H54 (cell line): ENCODE data around the gene RORC.

Experiments used
- DNase-seq: peaks from one replicate; pipeline ENCODE4 v3.0.0; 2011; ENCODE audit warnings: low spot score, mixed read lengths; ENCODE audit not compliant: insufficient read length
- FAIRE-seq: peaks from 3 replicates; lab custom pipeline; 2011; peaks lifted over from hg19 to GRCh38; lab: Jason Lieb, UNC
- POLR2A ChIP-seq: IDR thresholded peaks from 2 replicates; pipeline ENCODE4 v1.6.1; 2011; ENCODE audit warnings: low read depth, mild to moderate bottlenecking, low read length

RORC gene

DNA sequence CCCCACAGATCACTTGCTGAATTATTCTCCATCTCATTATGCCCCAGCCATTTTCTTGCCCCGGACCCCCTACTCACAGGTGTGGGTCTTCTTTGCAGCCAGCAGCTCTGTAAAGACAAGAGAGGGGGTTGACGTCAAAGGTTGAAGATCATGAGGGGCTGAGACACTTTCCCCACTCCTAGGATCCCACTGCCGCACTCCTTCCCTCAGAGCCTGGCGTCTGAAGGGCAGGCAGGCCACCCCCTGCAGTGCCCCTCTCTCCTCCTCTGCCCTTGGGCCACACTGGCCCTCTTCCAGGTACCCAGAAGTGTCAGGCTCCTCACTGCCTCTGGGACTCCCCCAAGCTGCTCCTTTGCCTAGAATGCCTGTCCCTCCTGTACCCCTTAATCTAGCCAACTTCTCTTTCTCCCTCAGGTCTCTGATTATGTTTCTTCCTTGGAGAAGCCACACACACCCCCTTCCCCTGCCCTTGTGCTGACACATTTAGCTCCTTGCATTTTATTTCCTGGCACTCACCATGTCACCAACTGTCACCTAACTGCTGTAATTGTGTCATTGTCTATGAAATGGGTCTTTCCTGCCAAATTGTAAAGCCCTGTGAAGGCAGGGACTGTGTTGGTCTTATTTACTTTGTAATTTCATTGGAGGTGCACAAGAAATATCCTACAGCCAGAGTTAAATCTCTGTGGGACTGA is 2.1 kb downstream of the RORC start:
- no peak for TF ChIP-seq POLR2A
- no peak for FAIRE-seq
- no peak for DNase-seq

DNA sequence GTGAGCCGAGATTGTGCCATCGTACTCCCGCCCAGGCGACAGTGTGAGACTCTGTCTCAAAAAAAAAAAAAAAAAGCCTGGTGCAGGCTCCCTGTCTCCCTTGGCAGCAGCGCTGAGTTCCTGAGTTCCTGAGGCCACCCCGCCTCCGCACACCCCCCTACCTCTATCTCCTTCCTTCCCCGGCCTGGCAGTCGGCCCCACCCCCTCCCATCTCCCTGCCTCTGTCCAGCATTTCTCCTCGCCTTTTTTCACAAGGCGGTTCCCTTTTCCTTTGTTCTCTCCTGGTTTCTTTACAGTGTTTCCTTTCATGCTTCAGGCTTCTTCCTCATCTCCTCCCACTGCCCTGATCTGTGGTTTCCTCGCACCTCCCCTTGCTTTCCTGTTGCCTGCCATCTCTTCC is 2.7 kb downstream of the RORC start:
- FAIRE-seq (no peak), DNase-seq (no peak)
- TF ChIP-seq POLR2A: no peak

DNA sequence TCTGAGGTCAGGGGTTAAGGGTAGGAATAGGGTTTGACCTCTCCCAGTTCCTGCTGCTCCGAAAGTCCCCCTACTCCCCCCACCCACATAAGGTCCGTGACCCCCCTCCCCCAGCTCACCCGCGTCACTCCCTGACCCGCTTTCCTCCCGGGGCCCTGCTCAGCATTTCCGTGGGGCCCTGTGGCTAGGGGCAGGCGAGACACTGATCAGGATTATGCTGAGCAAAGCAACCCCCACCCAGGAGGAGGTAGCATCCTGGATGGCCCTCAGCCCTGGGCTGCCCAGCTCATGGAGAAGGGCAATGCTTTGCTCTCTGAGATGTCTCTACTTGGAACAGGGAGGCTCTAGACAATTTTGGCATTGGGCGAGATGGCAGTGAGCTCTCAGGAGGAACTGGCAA is 3.7 kb downstream of the RORC start:
- TF ChIP-seq POLR2A: no peak
- no peak for FAIRE-seq
- DNase-seq: no peak

DNA sequence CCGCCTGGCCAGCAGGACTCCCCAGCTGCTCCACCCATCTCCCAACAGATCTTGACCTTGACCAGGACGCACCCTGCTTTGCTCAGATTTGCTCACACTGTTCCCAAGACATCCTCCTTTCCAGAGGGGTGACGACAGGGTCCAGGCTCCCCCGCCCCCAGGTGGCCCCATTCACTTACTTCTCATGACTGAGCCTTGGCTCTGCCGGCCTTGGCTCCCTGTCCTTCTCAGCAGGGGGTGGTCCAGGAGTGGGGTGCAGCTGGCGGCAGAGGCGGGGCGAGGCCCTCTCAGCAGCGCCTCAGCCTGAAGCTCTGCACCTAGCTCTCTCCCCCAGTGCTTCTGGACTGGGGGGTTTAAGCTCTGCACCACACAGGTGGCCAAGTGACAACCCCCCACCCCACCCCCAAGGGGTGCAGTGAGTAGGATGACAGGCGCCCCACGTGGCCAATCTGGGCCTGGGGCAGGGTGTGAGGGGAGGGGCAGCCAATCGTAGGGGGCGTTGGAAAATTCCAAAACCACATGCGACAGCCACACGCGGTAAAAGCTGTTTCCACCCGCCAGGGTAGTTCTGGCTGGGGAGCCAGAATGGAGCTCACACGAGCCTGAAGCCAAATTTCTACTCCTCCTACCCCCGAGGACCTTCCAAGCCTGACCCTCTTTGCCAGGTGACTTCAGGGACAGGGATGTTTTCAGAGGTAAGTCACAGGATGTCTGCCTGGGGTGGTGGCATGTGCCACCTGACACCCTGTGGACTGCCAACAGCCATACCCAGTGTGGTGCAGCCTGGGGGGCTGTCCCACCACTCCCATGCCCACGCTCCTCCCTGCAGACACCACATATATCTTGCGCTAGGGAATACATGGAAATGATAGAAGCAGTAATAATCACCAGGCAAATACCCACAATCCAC is 5.6 kb downstream of the RORC start:
- no peak for DNase-seq
- no peak for TF ChIP-seq POLR2A

DNA sequence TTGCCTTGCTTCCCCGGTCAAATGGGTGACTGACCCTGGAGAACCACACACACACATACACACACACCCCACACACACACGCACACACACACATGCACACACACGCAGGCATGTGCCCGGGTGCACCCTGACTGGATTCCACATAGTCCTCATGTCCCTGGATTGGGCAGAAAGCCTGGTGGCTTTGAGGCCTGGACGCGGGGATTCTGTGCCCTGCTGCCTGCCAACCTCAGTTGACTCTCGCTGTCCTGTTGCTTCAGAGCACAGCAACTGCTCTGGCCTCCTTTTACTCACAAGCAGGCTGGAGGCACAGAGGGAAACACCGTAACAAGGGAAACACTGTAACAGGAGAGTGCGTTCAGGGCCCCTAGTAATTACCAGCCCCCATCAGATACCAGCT is 6.4 kb downstream of the RORC start:
- no peak for FAIRE-seq
- no peak for DNase-seq
- no peak for TF ChIP-seq POLR2A

More for the DNA sequence above, 5.6 kb downstream of the RORC start:
- no peak for FAIRE-seq

DNA sequence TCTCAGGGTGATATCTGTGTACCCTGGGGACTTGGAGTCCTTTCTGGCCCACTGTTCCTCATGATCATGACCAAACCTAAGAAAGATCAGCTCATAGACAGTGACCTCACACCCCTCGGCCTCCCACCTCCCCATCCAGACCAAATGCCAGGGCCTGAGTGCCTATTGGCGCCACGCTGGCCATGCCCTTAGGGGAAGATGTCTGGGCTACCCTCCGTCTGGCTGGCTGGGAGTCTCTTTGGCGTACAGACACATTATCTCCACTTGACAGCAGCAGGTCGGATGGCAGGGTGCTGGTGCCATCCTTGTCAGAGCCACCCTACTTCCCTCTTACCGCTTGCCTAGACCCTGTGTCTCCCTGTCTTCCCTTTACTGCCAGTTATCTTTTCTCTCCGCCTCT is 8.4 kb downstream of the RORC start:
- FAIRE-seq (no peak), DNase-seq (no peak)
- no peak for TF ChIP-seq POLR2A

DNA sequence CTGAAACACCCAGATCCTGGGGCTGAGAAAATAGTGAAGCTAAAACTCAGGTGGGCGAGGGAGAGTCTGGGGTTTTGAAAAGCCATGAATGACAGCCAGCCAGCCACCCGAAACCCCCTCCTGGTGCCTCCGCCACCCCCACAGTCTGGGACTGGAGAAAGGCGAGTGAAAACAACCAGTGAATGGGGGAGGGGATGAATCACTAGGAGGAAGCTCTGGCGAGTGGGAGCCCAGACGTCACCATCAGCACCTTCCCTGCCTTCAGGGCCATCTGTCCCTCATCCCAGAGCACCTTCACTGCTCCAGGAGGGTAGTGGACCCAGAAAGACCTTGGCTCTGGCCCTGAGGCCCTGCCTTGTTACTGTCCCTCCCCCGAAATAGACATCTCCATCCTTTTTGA is 9.2 kb downstream of the RORC start:
- FAIRE-seq: no peak

DNA sequence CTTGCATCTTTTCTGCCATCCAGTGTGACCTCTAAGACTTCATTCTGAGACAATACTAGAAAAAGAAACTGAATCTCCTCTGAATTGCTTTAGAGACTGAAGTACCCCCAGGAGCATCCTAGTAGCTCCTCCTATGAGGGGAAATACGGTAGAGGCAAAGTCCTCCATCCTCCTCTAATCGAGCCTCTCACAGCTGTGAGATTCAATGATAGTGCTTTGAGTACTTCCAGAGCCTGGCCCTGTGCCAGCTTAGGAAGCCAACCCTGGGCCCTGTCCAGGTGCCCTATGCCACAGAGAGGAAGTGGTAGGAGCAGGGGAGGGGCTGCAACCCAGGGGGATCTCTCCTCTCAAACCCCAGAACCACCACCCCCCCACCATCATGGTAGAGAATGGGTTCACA is 10.7 kb downstream of the RORC start:
- no peak for TF ChIP-seq POLR2A
- DNase-seq: no peak
- FAIRE-seq: no peak

More for the DNA sequence above, 9.2 kb downstream of the RORC start:
- no peak for TF ChIP-seq POLR2A
- no peak for DNase-seq

DNA sequence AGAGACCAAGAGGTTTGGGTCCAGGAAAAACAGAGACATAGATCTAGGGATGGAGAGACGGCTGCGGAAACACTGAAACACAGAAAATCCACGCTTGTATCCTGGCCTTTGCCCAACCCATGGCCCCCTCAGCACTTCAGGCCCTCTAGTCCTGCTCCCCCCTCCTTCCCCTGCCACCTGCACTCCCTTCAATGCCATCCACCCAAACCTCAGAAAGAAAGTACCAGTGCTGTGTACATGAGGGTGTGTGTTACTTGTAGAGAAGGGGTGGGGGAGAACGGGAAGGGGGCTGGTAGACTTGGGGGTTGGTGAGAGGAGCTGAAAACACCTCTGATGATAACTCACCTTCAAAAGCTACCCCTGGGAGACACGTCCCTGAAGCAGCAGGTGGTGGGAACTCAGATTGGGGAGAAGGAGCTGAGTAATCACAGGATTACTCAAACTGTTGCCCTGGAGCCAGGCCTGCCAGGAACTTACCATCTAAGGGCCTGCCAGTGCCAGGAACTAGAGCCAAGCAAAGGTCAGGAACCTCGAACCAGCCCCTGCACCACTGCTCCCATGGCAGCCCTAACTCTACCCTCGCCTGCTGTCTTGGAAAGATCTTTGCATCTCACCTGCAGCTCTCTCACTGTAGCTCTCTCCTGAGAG is 11.5 kb downstream of the RORC start:
- DNase-seq: peak; percentile 85
- no peak for FAIRE-seq
- no peak for TF ChIP-seq POLR2A

DNA sequence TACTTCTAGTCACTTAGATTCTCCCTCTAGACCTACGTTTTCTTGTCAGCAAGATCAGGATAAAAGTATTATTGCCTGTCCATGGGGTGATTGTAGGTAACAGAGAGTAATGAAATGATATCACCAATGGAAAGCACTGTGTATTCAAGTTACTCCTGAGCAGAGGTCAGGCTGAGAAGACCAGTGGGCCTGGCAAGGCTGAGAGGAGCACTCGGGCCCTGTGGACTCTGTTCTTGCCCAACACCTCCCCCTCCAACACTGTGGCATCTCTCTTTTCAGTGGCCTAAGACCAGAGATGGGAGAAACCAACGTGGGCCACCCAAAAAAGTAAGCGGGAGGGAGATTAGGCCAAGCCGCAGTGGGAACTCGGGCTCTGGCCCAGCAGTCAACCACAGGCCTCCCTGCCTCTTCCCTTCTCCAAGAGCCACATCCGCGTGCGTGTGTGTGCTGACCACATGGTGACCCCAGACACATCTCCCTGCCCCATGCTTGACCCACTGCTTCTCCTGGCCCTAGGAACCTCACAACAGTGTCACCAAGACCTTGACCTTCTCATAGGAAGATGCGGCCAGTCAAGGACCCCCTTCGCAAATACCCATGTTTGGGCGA is 12.3 kb downstream of the RORC start:
- FAIRE-seq (no peak), DNase-seq (no peak)
- TF ChIP-seq POLR2A: no peak

DNA sequence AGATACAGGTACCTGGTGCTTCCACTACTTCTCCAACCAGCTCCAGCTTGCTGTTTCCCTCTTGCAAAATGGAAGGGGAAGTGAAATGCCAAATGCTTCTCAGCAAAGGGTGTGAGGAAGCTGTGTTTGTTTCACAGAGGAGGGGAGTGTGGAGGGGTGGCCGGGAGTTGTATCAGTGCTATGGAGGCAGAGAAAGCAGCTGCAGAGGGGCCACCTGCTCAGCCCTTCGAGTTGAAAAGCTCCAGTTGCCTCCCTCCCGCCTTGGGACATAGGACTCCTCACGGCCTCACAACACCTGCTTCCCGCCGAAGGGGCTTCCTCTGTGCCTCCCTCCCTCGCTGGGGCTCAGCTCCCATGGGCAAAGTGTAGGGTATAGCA is 14.3 kb downstream of the RORC start:
- no peak for DNase-seq
- FAIRE-seq: no peak
- TF ChIP-seq POLR2A: 0 out of 2 replicates have a peak, but pooled peaks have one; percentile 17

DNA sequence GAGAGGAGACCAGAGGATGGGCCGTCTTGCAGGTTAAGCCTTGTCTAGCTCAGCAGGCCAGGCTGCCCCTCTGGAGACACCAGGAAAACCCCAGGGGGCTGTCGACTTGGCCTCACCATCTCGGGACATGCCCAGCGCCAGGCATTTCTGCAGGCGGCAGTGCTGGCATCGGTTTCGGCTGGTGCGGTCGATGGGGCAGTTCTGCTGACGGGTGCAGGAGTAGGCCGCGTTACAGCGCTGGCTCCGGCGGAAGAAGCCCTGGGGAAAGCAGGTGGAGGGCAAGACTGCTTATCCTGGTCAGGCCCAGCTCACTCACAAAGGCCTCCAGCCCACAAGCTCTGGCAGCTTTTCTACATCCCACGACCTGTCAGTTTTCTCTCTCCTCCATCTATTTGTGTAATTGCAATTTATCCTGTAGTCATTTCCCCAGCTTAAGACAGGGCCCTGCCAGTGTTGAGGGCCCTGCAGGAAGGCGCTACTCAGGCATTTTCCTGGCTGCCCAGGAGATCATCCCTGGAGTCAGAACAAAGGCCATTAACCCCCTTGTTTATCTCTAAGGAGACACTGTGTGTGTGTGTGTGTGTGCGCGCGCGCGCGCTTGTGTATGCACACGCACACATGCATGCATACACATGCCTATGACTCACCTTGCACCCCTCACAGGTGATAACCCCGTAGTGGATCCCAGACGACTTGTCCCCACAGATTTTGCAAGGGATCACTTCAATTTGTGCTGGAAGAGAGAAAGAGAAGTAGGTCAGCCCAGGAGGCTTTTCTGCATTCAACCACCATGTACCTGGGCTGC is 14.9 kb downstream of the RORC start:
- FAIRE-seq (no peak), DNase-seq (no peak)
- no peak for TF ChIP-seq POLR2A
